ENCODE data around the gene ARG1. TPM values are rescaled to one million over a fixed set of nuclear protein-coding genes. Genes with fewer than 3 reads are reported as not detected.

ARG1 gene
- total and polyA plus RNA-seq, 2 of the 8 experiments (the other 6 are each of a cell fraction or from before 2014, with no cell fraction given): not detected

DNA sequence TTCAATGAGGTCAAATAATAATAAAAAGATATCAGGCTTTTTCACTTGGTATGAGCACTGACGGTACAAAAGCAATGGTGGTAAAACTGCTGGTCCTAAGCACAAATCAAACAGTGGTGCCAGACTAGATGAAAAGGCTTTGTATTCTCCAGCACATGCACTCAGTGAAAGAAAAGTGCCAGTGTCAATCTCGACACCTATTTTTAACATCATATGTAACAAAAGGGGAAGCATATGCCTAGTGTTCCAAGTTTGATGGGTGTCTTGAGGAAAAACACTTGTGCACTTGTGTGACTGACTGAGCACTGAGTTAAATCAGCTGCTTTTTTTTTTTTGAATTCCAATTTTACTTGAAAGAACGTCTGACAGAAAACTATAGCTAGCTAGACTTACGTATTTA is 27.7 kb downstream of the ARG1 start:
- WGBS, 2 experiments (ENCODE audit: extremely low coverage in 1 of 2, insufficient coverage in 1 of 2, insufficient read length in 1 of 2, insufficient replicate concordance in 2 of 2, low coverage in 1 of 2, low lambda C conversion rate in 2 of 2, missing lambda C conversion rate in 1 of 2): 93% methylated on average over 4 of the region's 4 CpGs; no CpG with 5 or more reads in 1 of the 2 experiments
- no peak overlapping the region for H4K8ac ChIP-seq (ENCODE audit: extremely low read depth, insufficient read depth, low read length)
- no peak overlapping the region for H3K9ac ChIP-seq (replicated peaks in 1 of 4; ENCODE audit: extremely low read depth in 1 of 4, low read depth in 3 of 4, low read length in 3 of 4)
- no peak overlapping the region for H3K18ac ChIP-seq (ENCODE audit: extremely low read depth, low read length)
- no peak overlapping the region for H2BK20ac ChIP-seq (ENCODE audit: low read length)
- H3K4me3 ChIP-seq (ENCODE audit: extremely low read depth in 1 of 4, insufficient read depth in 2 of 4, low read depth in 3 of 4, low read length in 4 of 4): no peak overlapping the region
- H3K4me2 ChIP-seq (ENCODE audit: insufficient read depth in 1 of 2, low read depth in 2 of 2, low read length in 2 of 2): no peak overlapping the region
- H3K36me3 ChIP-seq (ENCODE audit: control insufficient read depth in 2 of 4, insufficient read depth in 4 of 4, low read length in 3 of 4): peaks cover 5 to 58% (median 22%) of the 10 kb centered on the region in 4 experiments; a peak in 7 of 8 replicates
- no peaks in the 10 kb centered on the region for H3K79me2 ChIP-seq (ENCODE audit: control insufficient read depth in 1 of 2, insufficient read depth in 2 of 2, low read length in 2 of 2)
- H3K14ac ChIP-seq (ENCODE audit: insufficient read length): no peak overlapping the region
- no peaks in the 10 kb centered on the region for H3K79me1 ChIP-seq (ENCODE audit: low read depth, low read length)
- no peak overlapping the region for H4K91ac ChIP-seq (replicated peaks; ENCODE audit: insufficient read length, low read length)
- no peaks in the 10 kb centered on the region for H4K20me1 ChIP-seq (replicated peaks in 1 of 2; ENCODE audit: control insufficient read depth in 1 of 2, insufficient read depth in 2 of 2, low read length in 2 of 2)
- no peak overlapping the region for H2BK12ac ChIP-seq (ENCODE audit: low read depth, low read length)
- H2AFZ ChIP-seq (ENCODE audit: low read length): no peak overlapping the region
- TF ChIP-seq SIN3A (conservative IDR thresholded peaks at IDR 0.05 in 1 of 2, IDR thresholded peaks at IDR 0.05 in 1 of 2; ENCODE audit: low read depth in 1 of 2, low read length in 2 of 2) (no peak), TBP (IDR thresholded peaks at IDR 0.05; ENCODE audit: low read depth, low read length) (no peak), POLR2A (IDR thresholded peaks at IDR 0.05; ENCODE audit: control extremely low read depth in 1 of 2, low read depth in 2 of 2, low read length in 2 of 2) (no peak), EP300 (IDR thresholded peaks at IDR 0.05; ENCODE audit: borderline replicate concordance in 1 of 2, low read depth in 2 of 2, low read length in 2 of 2) (no peak), ASH2L (IDR thresholded peaks at IDR 0.05; ENCODE audit: low read length) (no peak), BACH1 (IDR thresholded peaks at IDR 0.05; ENCODE audit: low read length) (no peak), CHD2 (IDR thresholded peaks at IDR 0.05; ENCODE audit: low read length) (no peak), PHF8 (conservative IDR thresholded peaks at IDR 0.05; ENCODE audit: low read depth, low read length) (no peak), JUND (IDR thresholded peaks at IDR 0.05; ENCODE audit: low read length) (no peak), CHD1 (IDR thresholded peaks at IDR 0.05; ENCODE audit: low read depth, low read length) (no peak), BCL11A (IDR thresholded peaks at IDR 0.05; ENCODE audit: low read depth in 2 of 2, low read length in 2 of 2) (no peak), GABPA (IDR thresholded peaks at IDR 0.05; ENCODE audit: borderline replicate concordance, insufficient read depth, low read length) (no peak), ZNF274 (IDR thresholded peaks at IDR 0.05; ENCODE audit: borderline replicate concordance, extremely low read depth, low read length) (no peak)
- TF ChIP-seq, protein P1, sequence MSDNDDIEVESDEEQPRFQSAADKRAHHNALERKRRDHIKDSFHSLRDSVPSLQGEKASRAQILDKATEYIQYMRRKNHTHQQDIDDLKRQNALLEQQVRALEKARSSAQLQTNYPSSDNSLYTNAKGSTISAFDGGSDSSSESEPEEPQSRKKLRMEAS (IDR thresholded peaks at IDR 0.05): no peak
- H3K4ac ChIP-seq (replicated peaks; ENCODE audit: insufficient read length, low read depth, low read length): no peak overlapping the region
- H3K27me3 ChIP-seq (replicated peaks in 1 of 4; ENCODE audit: control insufficient read depth in 3 of 4, extremely low read depth in 1 of 4, insufficient read depth in 3 of 4, low read length in 3 of 4): no peaks in the 10 kb centered on the region
- no peaks in the 10 kb centered on the region for H3K9me3 ChIP-seq (ENCODE audit: insufficient read depth in 2 of 2, low read depth in 1 of 2, low read length in 1 of 2)
- H3K27ac ChIP-seq (ENCODE audit: low read depth, low read length): no peak overlapping the region
- H3K56ac ChIP-seq (replicated peaks; ENCODE audit: insufficient read length, low read depth, low read length): no peak overlapping the region
- no peak overlapping the region for H2BK5ac ChIP-seq (ENCODE audit: low read depth, low read length)
- H3K4me1 ChIP-seq (replicated peaks in 1 of 4; ENCODE audit: control insufficient read depth in 3 of 4, insufficient read depth in 4 of 4, low read length in 3 of 4): no peaks in the 10 kb centered on the region
- H2BK15ac ChIP-seq (ENCODE audit: low read length): no peak overlapping the region
- no peak overlapping the region for H2AK5ac ChIP-seq (ENCODE audit: low read depth, low read length)
- no peak overlapping the region for H2BK120ac ChIP-seq (replicated peaks; ENCODE audit: low read depth, low read length)
- DNase-seq (ENCODE audit: low read depth in 1 of 2, low spot score in 2 of 2) (no peak), FAIRE-seq (no peak)
- ChIA-PET CTCF (ENCODE audit: partially characterized antibody) (interaction anchor here (0.9 to 1.0 kb wide), 2 partner anchors 27 to 728 kb away, joined by 3 read pairs; partner anchors contain the start of gene MED23), POLR2A (ENCODE audit: partially characterized antibody) (interaction anchor here (2.0 kb wide), 1 partner anchor 9 kb away, joined by 4 read pairs; no protein-coding TSS in a partner anchor)
- no peak overlapping the region for H3K23ac ChIP-seq (ENCODE audit: insufficient read length)
- H3K23me2 ChIP-seq (ENCODE audit: low read depth, low read length): no peaks in the 10 kb centered on the region
- H4K5ac ChIP-seq (ENCODE audit: insufficient read length, low read depth, low read length): no peak overlapping the region

Data from H1 (cell line).